ENCODE results near the gene CDH24.

Gene CDH24

DNA sequence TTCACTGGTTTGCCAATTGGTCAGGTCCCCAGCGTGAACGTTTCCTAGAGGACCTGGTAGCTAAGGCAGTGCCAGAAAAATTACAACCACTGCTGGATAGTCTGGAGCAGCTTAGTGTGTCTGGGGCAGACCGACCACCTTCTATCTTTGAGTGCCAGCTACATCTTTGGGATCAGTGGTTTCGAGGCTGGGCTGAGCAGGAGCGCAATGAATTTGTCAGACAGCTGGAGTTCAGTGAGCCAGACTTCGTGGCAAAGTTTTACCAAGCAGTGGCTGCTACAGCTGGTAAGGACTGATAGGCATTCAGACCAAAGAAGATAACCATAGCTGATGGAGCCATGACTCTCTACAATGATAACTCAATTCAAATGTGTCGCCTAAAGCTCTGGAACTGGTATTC, 40.5 kb upstream of the CDH24 start:
- no peak overlapping the region for H3K4me3 ChIP-seq (ENCODE audit: low read depth, low read length)
- H3K4me1 ChIP-seq, result no peaks in the 10 kb centered on the region
- H3K27me3 ChIP-seq, result peaks cover 2% of the 10 kb centered on the region; the same call in 1 of the 2 replicates
- DNase-seq, result no peak
- no peaks in the 10 kb centered on the region for H3K9me3 ChIP-seq
- TF ChIP-seq, protein P1, sequence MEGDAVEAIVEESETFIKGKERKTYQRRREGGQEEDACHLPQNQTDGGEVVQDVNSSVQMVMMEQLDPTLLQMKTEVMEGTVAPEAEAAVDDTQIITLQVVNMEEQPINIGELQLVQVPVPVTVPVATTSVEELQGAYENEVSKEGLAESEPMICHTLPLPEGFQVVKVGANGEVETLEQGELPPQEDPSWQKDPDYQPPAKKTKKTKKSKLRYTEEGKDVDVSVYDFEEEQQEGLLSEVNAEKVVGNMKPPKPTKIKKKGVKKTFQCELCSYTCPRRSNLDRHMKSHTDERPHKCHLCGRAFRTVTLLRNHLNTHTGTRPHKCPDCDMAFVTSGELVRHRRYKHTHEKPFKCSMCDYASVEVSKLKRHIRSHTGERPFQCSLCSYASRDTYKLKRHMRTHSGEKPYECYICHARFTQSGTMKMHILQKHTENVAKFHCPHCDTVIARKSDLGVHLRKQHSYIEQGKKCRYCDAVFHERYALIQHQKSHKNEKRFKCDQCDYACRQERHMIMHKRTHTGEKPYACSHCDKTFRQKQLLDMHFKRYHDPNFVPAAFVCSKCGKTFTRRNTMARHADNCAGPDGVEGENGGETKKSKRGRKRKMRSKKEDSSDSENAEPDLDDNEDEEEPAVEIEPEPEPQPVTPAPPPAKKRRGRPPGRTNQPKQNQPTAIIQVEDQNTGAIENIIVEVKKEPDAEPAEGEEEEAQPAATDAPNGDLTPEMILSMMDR (IDR thresholded peaks at IDR 0.05; ENCODE audit: low read depth, low read length), result no peak
- H3K36me3 ChIP-seq, result peaks cover 12% of the 10 kb centered on the region

GRCh38 chr14:23095196-23096108, 38.1 kb upstream of the CDH24 start, which contains the start of gene C14orf119:
Gene C14orf119, plus strand, starts transcription at chr14:23095505. Its CDS starts 2,154 bp downstream, at chr14:23097659.
- TF ChIP-seq, protein P1 (IDR thresholded peaks at IDR 0.05; ENCODE audit: low read depth, low read length), result no peak
- peak within 1 kb of the TSS; percentile 82 for H3K4me3 ChIP-seq (ENCODE audit: low read depth, low read length)
- peaks cover 23% of the 10 kb centered on the region for H3K36me3 ChIP-seq
- no peaks in the 10 kb centered on the region for H3K9me3 ChIP-seq
- no peaks in the 10 kb centered on the region for H3K4me1 ChIP-seq
- DNase-seq, result peak; percentile 99
- H3K27me3 ChIP-seq, result no peaks in the 10 kb centered on the region

DNA sequence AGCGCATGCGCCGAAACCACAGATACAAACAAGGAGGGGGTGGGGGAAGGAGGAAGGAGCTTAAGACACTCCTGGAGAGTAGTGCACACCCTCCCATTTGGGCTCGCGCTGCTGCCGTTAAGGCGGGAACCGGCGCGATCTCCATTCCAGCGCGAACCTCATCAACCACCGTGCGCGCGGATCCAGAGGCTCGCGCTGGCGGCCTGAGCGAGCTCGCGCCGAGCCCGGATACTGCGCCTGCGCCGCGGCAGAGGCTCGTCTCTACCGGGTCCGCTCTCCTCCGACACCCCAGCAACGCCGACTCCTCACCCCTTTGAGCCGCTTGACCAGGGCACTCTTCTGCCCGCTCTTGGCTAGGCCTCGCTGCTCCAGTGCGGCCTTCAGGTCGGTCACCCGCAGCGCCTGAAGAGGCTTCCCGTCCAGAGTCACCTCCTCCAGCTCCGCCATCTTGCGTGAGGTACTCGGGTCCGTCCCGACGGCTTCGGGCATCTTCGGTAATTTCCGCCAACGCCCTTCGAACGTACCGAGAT, 37.4 kb upstream of the CDH24 start, which contains the start of gene ACIN1:
TSS of gene ACIN1 (minus strand) at position 471 of the 530 bp plus-strand sequence. CDS start at position 447, 24 bp downstream.
- H3K4me1 ChIP-seq, result no peaks in the 10 kb centered on the region
- TF ChIP-seq, protein P1 (IDR thresholded peaks at IDR 0.05; ENCODE audit: low read depth, low read length), result no peak
- peak within 1 kb of the TSS; percentile 82 for H3K4me3 ChIP-seq (ENCODE audit: low read depth, low read length)
- DNase-seq, result no peak
- no peaks in the 10 kb centered on the region for H3K9me3 ChIP-seq
- peaks cover 30% of the 10 kb centered on the region for H3K36me3 ChIP-seq
- no peaks in the 10 kb centered on the region for H3K27me3 ChIP-seq

DNA sequence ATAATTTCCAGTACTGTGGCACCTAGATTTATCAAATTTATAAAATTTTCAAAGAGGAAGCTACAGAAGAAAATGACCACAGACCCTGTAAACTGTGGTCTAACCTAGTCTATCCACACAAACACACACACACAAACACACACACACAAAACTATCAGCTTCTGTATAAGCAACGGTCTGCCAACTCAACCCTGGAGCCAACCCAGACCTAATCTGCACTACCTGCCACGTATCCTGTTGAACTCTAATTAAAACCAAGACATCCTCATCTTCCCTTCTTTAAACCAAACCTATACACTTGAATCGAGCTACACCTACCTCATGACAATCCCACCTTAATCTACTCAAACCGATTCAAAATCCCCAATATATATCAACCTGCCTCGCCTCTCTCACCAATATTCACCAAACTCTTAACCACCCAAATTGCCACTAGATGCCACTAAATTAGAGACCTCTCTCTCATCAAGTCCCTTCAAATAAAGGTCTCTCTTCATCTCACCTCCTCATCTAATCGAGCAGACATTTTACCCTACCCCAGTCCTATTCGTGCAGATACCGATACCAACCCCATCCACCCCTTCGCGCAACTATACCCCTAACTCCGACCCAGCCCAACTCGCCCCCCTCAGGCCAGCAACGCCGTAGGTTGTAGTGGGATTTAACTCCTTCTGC, 36.8 kb upstream of the CDH24 start:
- DNase-seq, result peak; percentile 83
- Histone ChIP-seq H3K36me3 (peaks cover 36% of the 10 kb centered on the region), H3K9me3 (no peaks in the 10 kb centered on the region), H3K4me3 (ENCODE audit: low read depth, low read length) (peak overlapping the region; percentile 82), H3K4me1 (no peaks in the 10 kb centered on the region), H3K27me3 (no peaks in the 10 kb centered on the region)
- TF ChIP-seq, protein P1 (IDR thresholded peaks at IDR 0.05; ENCODE audit: low read depth, low read length), result peak; percentile 36

DNA sequence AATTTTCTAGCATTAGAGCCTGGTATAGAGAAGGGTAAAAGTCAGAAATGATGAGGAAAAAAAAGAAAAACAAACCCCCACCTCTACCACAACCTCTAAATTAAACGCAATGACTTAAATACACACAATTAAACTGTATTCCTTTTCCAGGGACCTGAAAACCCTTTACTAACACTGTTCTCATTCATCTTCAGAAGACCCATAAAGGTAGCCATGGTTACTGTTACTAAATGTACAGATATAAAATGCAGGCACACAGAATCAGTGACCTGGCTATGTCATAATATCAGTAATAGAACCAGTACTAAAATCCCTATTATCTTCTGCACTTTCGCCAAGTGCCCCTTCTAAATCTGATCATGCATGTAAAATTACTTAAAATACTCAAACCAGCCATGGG, 36.2 kb upstream of the CDH24 start:
- Histone ChIP-seq H3K4me1 (no peaks in the 10 kb centered on the region), H3K27me3 (no peaks in the 10 kb centered on the region), H3K9me3 (no peaks in the 10 kb centered on the region), H3K36me3 (peaks cover 42% of the 10 kb centered on the region), H3K4me3 (ENCODE audit: low read depth, low read length) (peak overlapping the region; percentile 82)
- DNase-seq, result no peak
- TF ChIP-seq, protein P1 (IDR thresholded peaks at IDR 0.05; ENCODE audit: low read depth, low read length), result no peak

All from BE2C (cell line).